GM19467 (cell line): ENCODE results near the gene GRM7.

ENCODE experiments used
- ATAC-seq: cut with Tn5 transposase; IDR thresholded peaks from one replicate; pipeline ENCODE4 v1.9.1; 2021; ENCODE audit warnings: mild to moderate bottlenecking, moderate library complexity; ENCODE audit not compliant: unreplicated experiment

Gene GRM7

GRCh38 chr3:6965881-6966280 lies 105.0 kb downstream of the GRM7 start:
- no peak for ATAC-seq

GRCh38 chr3:6971933-6972332 lies 111.0 kb downstream of the GRM7 start:
- ATAC-seq = no peak

GRCh38 chr3:6985848-6986247 lies 124.9 kb downstream of the GRM7 start:
- ATAC-seq = no peak

- no peak for ATAC-seq
Measured at GRCh38 chr3:6989608-6990291, 128.8 kb downstream of the GRM7 start.

GRCh38 chr3:6994081-6994668 lies 133.3 kb downstream of the GRM7 start:
- no peak for ATAC-seq

- no peak for ATAC-seq
Measured at GRCh38 chr3:7000501-7000900, 139.6 kb downstream of the GRM7 start.

- ATAC-seq = no peak
Measured at GRCh38 chr3:7001370-7001769, 140.5 kb downstream of the GRM7 start.

GRCh38 chr3:7015683-7016440 lies 154.9 kb downstream of the GRM7 start:
- no peak for ATAC-seq

- no peak for ATAC-seq
Measured at GRCh38 chr3:7025581-7026300, 164.8 kb downstream of the GRM7 start.

GRCh38 chr3:7029562-7029961 lies 168.6 kb downstream of the GRM7 start:
- ATAC-seq = no peak

- ATAC-seq = no peak
Measured at GRCh38 chr3:7038394-7038793, 177.5 kb downstream of the GRM7 start.

- ATAC-seq = no peak
Measured at GRCh38 chr3:7062714-7063113, 201.8 kb downstream of the GRM7 start.

GRCh38 chr3:7070461-7070860 lies 209.5 kb downstream of the GRM7 start:
- ATAC-seq = no peak

GRCh38 chr3:7074217-7074616 lies 213.3 kb downstream of the GRM7 start:
- no peak for ATAC-seq

- no peak for ATAC-seq
Measured at GRCh38 chr3:7075117-7075516, 214.2 kb downstream of the GRM7 start.

GRCh38 chr3:7075901-7076300 lies 215.0 kb downstream of the GRM7 start:
- no peak for ATAC-seq

GRCh38 chr3:7082244-7082643 lies 221.3 kb downstream of the GRM7 start:
- ATAC-seq = no peak

- no peak for ATAC-seq
Measured at GRCh38 chr3:7086417-7086816, 225.5 kb downstream of the GRM7 start.

GRCh38 chr3:7095116-7095515 lies 234.2 kb downstream of the GRM7 start:
- ATAC-seq = no peak

- ATAC-seq = no peak
Measured at GRCh38 chr3:7100136-7100535, 239.2 kb downstream of the GRM7 start.

- ATAC-seq = no peak
Measured at GRCh38 chr3:7106635-7107034, 245.7 kb downstream of the GRM7 start.
